HCT116 (cell line): ENCODE results near the gene SNX20.

Experiments
- POLR2A ChIP-seq: IDR thresholded peaks from 2 replicates; pipeline ENCODE4 v1.7.0; 2011; ENCODE audit warnings: borderline replicate concordance; ENCODE audit not compliant: insufficient read depth, insufficient read length; ENCODE audit errors: extremely low read depth
- TCF7L2 ChIP-seq: IDR thresholded peaks from 2 replicates; pipeline ENCODE4 v1.7.0; 2011; ENCODE audit warnings: borderline replicate concordance, inconsistent platforms; ENCODE audit not compliant: insufficient read depth, insufficient read length; ENCODE audit errors: extremely low read depth

DNA sequence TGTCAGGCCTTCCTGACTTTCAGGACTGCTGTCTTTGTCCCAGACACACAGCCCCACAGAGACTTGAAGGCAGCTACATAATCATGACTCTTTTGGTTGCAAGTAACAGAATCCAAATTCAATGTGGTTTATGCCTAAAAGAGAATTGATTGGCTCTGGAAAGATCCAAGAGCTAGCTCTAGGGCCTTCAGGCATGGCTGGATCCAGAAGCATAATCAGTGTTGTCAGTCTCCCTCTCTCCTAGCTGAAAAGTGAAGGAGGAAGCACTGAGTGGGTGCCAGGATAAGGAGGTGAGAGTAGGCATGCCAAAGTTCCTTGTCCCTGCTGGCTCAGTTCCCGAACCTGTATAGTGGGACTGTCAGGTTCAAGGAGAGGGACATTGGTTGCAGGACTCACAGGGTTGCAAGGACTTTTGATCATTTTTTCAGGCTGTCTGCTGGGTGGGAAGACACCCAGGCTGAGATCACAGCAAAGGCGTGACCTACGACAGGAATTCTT, 25.5 kb downstream of the SNX20 start:
- no peak for TF ChIP-seq POLR2A
- no peak for TF ChIP-seq TCF7L2
